ENCODE data around the gene ARPC5.

DNA sequence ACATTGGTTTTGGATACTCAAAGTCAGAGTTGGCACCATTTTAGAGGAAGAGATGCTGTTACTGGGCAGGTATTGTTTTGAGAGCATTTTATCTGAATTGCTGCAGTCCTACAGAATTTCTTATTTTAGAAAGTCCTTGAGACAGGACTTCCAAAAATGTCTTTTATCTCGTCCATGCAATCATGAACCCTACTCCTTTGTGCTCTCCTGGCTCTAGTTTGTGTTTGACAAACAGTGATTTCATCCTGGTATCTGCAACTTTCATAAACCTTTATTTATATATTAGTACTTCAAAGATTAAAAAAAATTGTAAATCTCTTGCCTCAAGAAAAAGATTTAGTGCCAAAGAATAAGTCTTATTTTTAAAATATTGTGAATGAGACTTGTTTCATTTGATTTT lies 4.6 kb upstream of the ARPC5 start:
- no peak for TF ChIP-seq GATA3 (IDR thresholded peaks at IDR 0.05; ENCODE audit: low read depth, low read length)
- TF ChIP-seq GATA2 (IDR thresholded peaks at IDR 0.05; ENCODE audit: low read depth, low read length) = no peak

Data from SH-SY5Y (cell line).